ENCODE measurements around the gene PLXNA4.

GRCh38 chr7:132379292-132379691, 197.0 kb downstream of the PLXNA4 start:
- no peak for TF ChIP-seq EZH2 (IDR thresholded peaks at IDR 0.05; ENCODE audit: insufficient read depth, low read length)
- no peak for TF ChIP-seq CTCF (IDR thresholded peaks at IDR 0.05; ENCODE audit: insufficient read depth, low read depth, low read length)

Measured in astrocyte (in vitro differentiated cells and primary cell).